ENCODE data around the gene CSF1R. TPM values are rescaled to one million over a fixed set of nuclear protein-coding genes. Genes with fewer than 3 reads are reported as not detected.

CSF1R gene
- total and polyA plus RNA-seq, 2 of the 4 experiments (the other 2 are of a cell fraction) = 0.14 to 0.36 TPM

- TF ChIP-seq ELK1 (IDR thresholded peaks at IDR 0.05; ENCODE audit: borderline replicate concordance, low read depth, low read length) = no peak
Observed at GRCh38 chr5:150017226-150018005, 68.9 kb downstream of the CSF1R start (continued).

- Histone ChIP-seq H3K9me3 (ENCODE audit: control insufficient read depth, insufficient read depth, low read length) (peaks cover 13% of the 10 kb centered on the region), H3K27me3 (ENCODE audit: control insufficient read depth, insufficient read depth, low read length) (no peaks in the 10 kb centered on the region), H2AFZ (replicated peaks; ENCODE audit: low read length, poor library complexity) (no peak overlapping the region), H3K4ac (ENCODE audit: low read depth, low read length) (no peak overlapping the region), H3K9me1 (ENCODE audit: insufficient read depth, low read length) (peaks cover 5% of the 10 kb centered on the region), H3K4me3 (ENCODE audit: insufficient read depth, low read depth, low read length) (no peak overlapping the region), H3K27ac (ENCODE audit: insufficient read depth, low read length) (no peak overlapping the region), H2BK15ac (ENCODE audit: low read depth, low read length) (no peak overlapping the region), H2AK5ac (ENCODE audit: low read depth, low read length) (no peak overlapping the region), H2BK5ac (ENCODE audit: low read depth, low read length, poor library complexity, severe bottlenecking) (no peak overlapping the region), H4K8ac (ENCODE audit: low read depth in 2 of 2, low read length in 2 of 2) (no peak overlapping the region), H4K20me1 (ENCODE audit: insufficient read depth, low read length) (peaks cover 3% of the 10 kb centered on the region; the same call in 1 of the 2 replicates), H4K5ac (ENCODE audit: low read depth, low read length) (no peak overlapping the region), H2BK20ac (ENCODE audit: low read depth, low read length) (no peak overlapping the region), H3K18ac (ENCODE audit: low read depth, low read length) (no peak overlapping the region), H2BK120ac (ENCODE audit: low read depth, low read length) (no peak overlapping the region), H3K79me1 (ENCODE audit: low read depth in 1 of 2, low read length in 2 of 2) (peaks cover 33 to 43% of the 10 kb centered on the region in 2 experiments), H3K56ac (ENCODE audit: extremely low read depth, insufficient read depth, low read length) (no peak overlapping the region), H3K36me3 (ENCODE audit: control insufficient read depth, insufficient read depth, low read length) (peaks cover 37% of the 10 kb centered on the region), H2AK9ac (replicated peaks; ENCODE audit: low read depth, low read length, poor library complexity) (no peak overlapping the region), H4K91ac (ENCODE audit: insufficient read depth, low read depth, low read length) (no peak overlapping the region), H3K23ac (ENCODE audit: low read depth, low read length) (no peak overlapping the region), H3K14ac (replicated peaks; ENCODE audit: low read depth, low read length) (no peak overlapping the region), H3K9ac (ENCODE audit: low read depth, low read length) (no peak overlapping the region), H3K4me2 (ENCODE audit: low read depth, low read length) (no peak overlapping the region), H3K4me1 (ENCODE audit: control insufficient read depth, insufficient read depth, low read length) (peaks cover 3% of the 10 kb centered on the region; the same call in 1 of the 2 replicates)
- dilution Hi-C loops (cut with HindIII; ENCODE audit: low sequenced_read_pairs, unreplicated experiment) (no loop called here), in situ Hi-C loops (cut with MboI; ENCODE audit: low sequenced_read_pairs) (no loop called here), intact Hi-C loops (cut with micrococcal nuclease) (no loop called here)
- BruUV-seq (replicated peaks) = no TSS peak
- DNase-seq (no peak), ATAC-seq (ENCODE audit: low read depth) (no peak)
- ChIA-PET CTCF (interaction anchor here (1.0 kb wide), 1 partner anchor 183 kb away, joined by 3 read pairs; no protein-coding TSS in a partner anchor), POLR2A (ENCODE audit: unreplicated experiment) (no interaction called here)
- no peak for TF ChIP-seq BHLHE40 (IDR thresholded peaks at IDR 0.05; ENCODE audit: low read depth, low read length)
Observed at GRCh38 chr5:150016537-150016936, 69.8 kb downstream of the CSF1R start.
